K562 (cell line): ENCODE data around the gene SORT1. TPM values are rescaled to one million over a fixed set of nuclear protein-coding genes. Genes with fewer than 3 reads are reported as not detected.

Experiments used
- CCNT2 ChIP-seq: IDR thresholded peaks from 2 replicates; pipeline ENCODE4 v1.6.1; 2011; ENCODE audit warnings: borderline replicate concordance, low read depth, mild to moderate bottlenecking, moderate library complexity, mixed read lengths, low read length; ENCODE audit not compliant: insufficient read length; ENCODE audit errors: extremely low read depth
- HDGF ChIP-seq: fragments of 450-650 bp; IDR thresholded peaks from 2 replicates; pipeline ENCODE4 v1.6.1; 2016
- MBD1 ChIP-seq: fragments of 250-450 bp; sonication (Bioruptor Pico); IDR thresholded peaks from 2 replicates; pipeline ENCODE4 v1.8.0; 2022; ENCODE audit warnings: inconsistent platforms
- NKRF ChIP-seq: fragments of 450-650 bp; IDR thresholded peaks from 2 replicates; pipeline ENCODE4 v1.6.1; 2016; ENCODE audit warnings: borderline replicate concordance
- PCBP2 ChIP-seq: fragments of 200-400 bp; formaldehyde crosslinking; IDR thresholded peaks from 2 replicates; pipeline ENCODE4 v1.6.1; 2018; ENCODE audit warnings: low read length, low read depth, mild to moderate bottlenecking, moderate library complexity; ENCODE audit not compliant: poor library complexity, severe bottlenecking
- POLR2AphosphoS5 ChIP-seq: IDR thresholded peaks from 2 replicates; pipeline ENCODE4 v1.6.1; 2011; ENCODE audit warnings: mild to moderate bottlenecking, low read depth, low read length, moderate library complexity; ENCODE audit not compliant: control insufficient read depth, insufficient read depth
- RAD51 ChIP-seq: fragments of 450-650 bp; IDR thresholded peaks from 2 replicates; pipeline ENCODE4 v1.7.1; 2016; ENCODE audit warnings: low read depth, mild to moderate bottlenecking, borderline replicate concordance
- RCOR1 ChIP-seq, 2 experiments: IDR thresholded peaks; 2 replicates each; pipeline ENCODE4 v1.6.1; 2012; ENCODE audit warnings: low read depth in 2 of 2, low read length in 2 of 2, borderline replicate concordance in 1 of 2, improper control_type of control experiment in 1 of 2
- TFAP4 ChIP-seq: sonication (generic); formaldehyde crosslinking; IDR thresholded peaks from 2 replicates; pipeline ENCODE4 v1.8.0; 2022; ENCODE audit warnings: missing genetic modification reagents, mild to moderate bottlenecking, moderate library complexity, borderline replicate concordance
- ZBTB17 ChIP-seq: fragments of 450-650 bp; formaldehyde crosslinking; IDR thresholded peaks from 2 replicates; pipeline ENCODE4 v1.4.0; 2020; ENCODE audit warnings: mild to moderate bottlenecking
- ZKSCAN1 ChIP-seq: fragments of 150-350 bp; IDR thresholded peaks from 2 replicates; pipeline ENCODE4 v1.6.1; 2016; ENCODE audit warnings: low read depth, low read length
- ZNF347 ChIP-seq: fragments of 450-650 bp; formaldehyde crosslinking; IDR thresholded peaks from 2 replicates; pipeline ENCODE4 v1.4.0; 2020; ENCODE audit warnings: low read depth, mild to moderate bottlenecking, moderate library complexity
- ZNF407 ChIP-seq: fragments of 450-650 bp; IDR thresholded peaks from 2 replicates; pipeline ENCODE4 v1.6.1; 2016; ENCODE audit warnings: low read depth
- ZNF57 ChIP-seq: fragments of 450-650 bp; formaldehyde crosslinking; IDR thresholded peaks from 2 replicates; pipeline ENCODE4 v1.4.0; 2020; ENCODE audit warnings: mild to moderate bottlenecking, moderate library complexity
- polyA plus RNA-seq, 8 experiments: library from polyadenylated mRNA; depleted of rRNA in 4 of 8; stranded (reverse) in 5 of 8; unstranded in 3 of 8; fragments of >200 nt; fragmentation: Nextera tagmentation in 2 of 8; fragmentation: Illumina TruSeq in 1 of 8; extraction: Ambion mirVana in 2 of 8; extraction: Trizol in 1 of 8; gene quantifications; 2 replicates each; pipeline versions ENCODE4 v1.2.1 to v1.2.3, GENCODE V29; 2011 to 2014; ENCODE audit warnings: inconsistent platforms in 1 of 8, missing spikeins in 1 of 8
- total RNA-seq, 7 experiments: library from RNA; depleted of rRNA in 6 of 7; stranded (reverse); fragments of >200 nt in 6 of 7; fragmentation: Illumina TruSeq in 2 of 7; extraction: Trizol in 2 of 7; gene quantifications; 2 replicates each; pipeline versions ENCODE4 v1.2.1 to v1.2.3, GENCODE V29; 2011 to 2021; ENCODE audit warnings: low replicate concordance in 1 of 7

The SORT1 gene
- total and polyA plus RNA-seq, 9 of the 15 experiments (the other 6 are each of a cell fraction or from before 2014, with no cell fraction given), result 27.4 to 112 (median 65.0) TPM

GRCh38 chr1:109277434-109278204, 120.1 kb downstream of the SORT1 start (continued):
- TF ChIP-seq PCBP2 (no peak), MBD1 (CRISPR knock-in tag) (no peak), NKRF (no peak), POLR2AphosphoS5 (no peak), RAD51 (no peak), HDGF (no peak), ZNF347 (CRISPR knock-in tag) (no peak), TFAP4 (CRISPR knock-in tag) (peak; percentile 63; the same call in 1 of the 2 replicates), CCNT2 (no peak), ZNF407 (no peak), ZBTB17 (CRISPR knock-in tag) (no peak), ZNF57 (CRISPR knock-in tag) (no peak), ZKSCAN1 (no peak), RCOR1 (IDR thresholded peaks at IDR 0.05; ENCODE audit: borderline replicate concordance in 1 of 2, low read depth in 2 of 2, low read length in 2 of 2) (peak in 1 of 2 experiments; percentile 53; a peak in 1 of 4 replicates)
